Pericardium fibroblast (primary cell): ENCODE data around the gene SLC12A3. TPM values are rescaled to one million over a fixed set of nuclear protein-coding genes. Genes with fewer than 3 reads are reported as not detected.

ENCODE experiments used
- total RNA-seq: library from RNA; depleted of rRNA; stranded (reverse); fragments of >200 nt; gene quantifications from 2 replicates; pipeline ENCODE4 v1.2.3, GENCODE V29; 2015

The SLC12A3 gene
- total RNA-seq: not detected in 2 replicates

GRCh38 chr16:56864960-56865359 is at the start of gene SLC12A3:
Gene SLC12A3, plus strand, starts transcription at chr16:56865207. Its CDS starts 29 bp downstream, at chr16:56865236.

GRCh38 chr16:56931892-56932720 is 67.1 kb downstream of the SLC12A3 start, which contains the start of gene HERPUD1:
Gene HERPUD1, plus strand, starts transcription at chr16:56932142. Its CDS starts 103 bp downstream, at chr16:56932245.

GRCh38 chr16:56961851-56962281 is 96.9 kb downstream of the SLC12A3 start, which contains the start of gene CETP:
Gene CETP, plus strand, starts transcription at chr16:56961950. Its CDS starts 30 bp downstream, at chr16:56961980.

Other genes starting within 250 kb of the SLC12A3 start
- gene MT1E, start 239.4 kb upstream of the SLC12A3 start, total RNA-seq: 113 and 154 TPM in 2 replicates
- gene MT1M, start 232.5 kb upstream of the SLC12A3 start, total RNA-seq: 0.82 TPM in 1 of 2 replicates, not detected in the other
- 7.5 TPM in 1 of 2 replicates, not detected in the other for gene MT1A, start 226.5 kb upstream of the SLC12A3 start, total RNA-seq
- gene MT1B, start 213.3 kb upstream of the SLC12A3 start, total RNA-seq: not detected in 2 replicates
- gene MT1F, start 207.2 kb upstream of the SLC12A3 start, total RNA-seq: 2.0 TPM in 1 of 2 replicates, not detected in the other
- gene MT1G, start 197.1 kb upstream of the SLC12A3 start, total RNA-seq: 0.70 and 7.8 TPM in 2 replicates
- gene MT1H, start 195.4 kb upstream of the SLC12A3 start, total RNA-seq: not detected in 2 replicates
- gene MT1X, start 182.7 kb upstream of the SLC12A3 start, total RNA-seq: 87.8 and 526 TPM in 2 replicates
- gene NUP93, start 135.1 kb upstream of the SLC12A3 start, total RNA-seq: 23.4 and 23.7 TPM in 2 replicates
- gene HERPUD1, start 66.9 kb downstream of the SLC12A3 start, total RNA-seq: 138 and 188 TPM in 2 replicates
- not detected in 2 replicates for gene CETP, start 96.7 kb downstream of the SLC12A3 start, total RNA-seq
- gene NLRC5, start 124.3 kb downstream of the SLC12A3 start, total RNA-seq: 5.8 and 6.7 TPM in 2 replicates
- gene CPNE2, start 227.4 kb downstream of the SLC12A3 start, total RNA-seq: 23.7 and 24.6 TPM in 2 replicates